ACC112 (cell line): ENCODE measurements around the gene FAM241B.

Source experiments
- H2AFZ ChIP-seq: fragments of 200-600 bp; sonication (generic); one replicate; pipeline ENCODE4 v1.6.0; 2017; ENCODE audit warnings: antibody characterized with exemption, low read length; ENCODE audit not compliant: unreplicated experiment
- H3K27ac ChIP-seq: fragments of 200-600 bp; sonication (generic); 2 replicates; pipeline ENCODE4 v1.5.1; 2014; ENCODE audit warnings: low read depth, mild to moderate bottlenecking, antibody characterized with exemption, low read length, moderate library complexity
- H3K27me3 ChIP-seq: fragments of 200-600 bp; sonication (generic); 2 replicates; pipeline ENCODE4 v1.6.1; 2014; ENCODE audit warnings: mild to moderate bottlenecking, antibody characterized with exemption, low read length, moderate library complexity, mixed read lengths; ENCODE audit not compliant: insufficient read depth
- H3K36me3 ChIP-seq: fragments of 200-600 bp; sonication (generic); 2 replicates; pipeline ENCODE4 v1.6.1; 2016; ENCODE audit warnings: mild to moderate bottlenecking, antibody characterized with exemption, low read length, moderate library complexity, mixed read lengths; ENCODE audit not compliant: insufficient read depth
- H3K4me1 ChIP-seq: fragments of 200-600 bp; sonication (generic); one replicate; pipeline ENCODE4 v1.6.1; 2016; ENCODE audit warnings: low read length, mixed read lengths; ENCODE audit not compliant: insufficient read depth, unreplicated experiment, control insufficient read depth
- H3K4me3 ChIP-seq: fragments of 200-600 bp; sonication (generic); 2 replicates; pipeline ENCODE4 v1.5.1; 2014; ENCODE audit warnings: mild to moderate bottlenecking, low read depth, low read length
- H3K79me2 ChIP-seq: fragments of 200-600 bp; sonication (generic); one replicate; pipeline ENCODE4 v1.6.0; 2016; ENCODE audit warnings: low read length; ENCODE audit not compliant: control insufficient read depth, unreplicated experiment, insufficient read depth

FAM241B gene

GRCh38 chr10:69634759-69635425 lies 4.8 kb downstream of the FAM241B start:
- no peak overlapping the region for H2AFZ ChIP-seq
- no peaks in the 10 kb centered on the region for H3K4me1 ChIP-seq
- peaks cover 8% of the 10 kb centered on the region; the same call in 1 of the 2 replicates for H3K27me3 ChIP-seq
- no peak overlapping the region for H3K4me3 ChIP-seq
- H3K79me2 ChIP-seq, result no peaks in the 10 kb centered on the region
- H3K36me3 ChIP-seq, result no peaks in the 10 kb centered on the region
- H3K27ac ChIP-seq, result no peak overlapping the region

DNA sequence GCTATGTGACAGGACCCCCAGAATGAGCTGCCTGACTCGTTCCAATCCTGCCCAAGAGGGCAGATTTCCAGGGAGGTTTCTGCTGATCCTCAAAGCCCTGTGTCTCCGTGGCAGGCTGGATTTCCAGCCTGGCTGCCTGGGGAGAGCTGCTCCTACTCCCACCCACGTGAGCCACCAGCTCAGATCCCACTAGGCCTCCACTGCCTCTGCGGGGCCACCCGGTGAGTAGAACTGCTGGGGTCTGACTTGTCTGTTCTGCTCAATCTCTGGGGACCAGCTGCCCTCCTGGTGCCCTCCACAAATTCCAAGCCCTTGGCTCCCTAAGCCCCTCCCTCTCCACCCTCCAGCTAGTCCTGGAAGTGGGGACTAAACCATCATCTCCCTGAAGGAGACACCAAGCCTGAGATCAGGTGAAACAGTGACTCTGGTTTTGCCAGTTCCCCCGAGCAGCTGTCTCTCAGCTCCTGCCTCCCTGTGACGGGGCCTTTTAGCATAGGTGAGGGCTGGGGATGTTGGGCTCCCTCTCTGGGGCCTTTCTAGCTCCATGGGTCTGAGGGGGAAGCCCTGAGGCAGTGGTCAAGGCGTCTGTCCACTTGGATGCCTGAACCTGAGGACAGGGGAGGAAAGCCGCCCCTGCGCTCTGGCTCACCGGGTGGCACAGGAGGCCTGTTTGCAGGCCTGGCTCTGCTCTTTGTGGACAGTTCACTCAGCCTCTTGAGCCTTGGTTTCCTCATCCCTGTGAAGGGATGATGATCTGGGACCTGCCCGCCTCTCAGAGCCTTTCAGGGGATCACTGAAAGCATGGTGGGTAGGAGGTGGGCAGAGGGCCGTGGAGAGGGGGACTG lies 5.6 kb downstream of the FAM241B start:
- no peak overlapping the region for H2AFZ ChIP-seq
- no peaks in the 10 kb centered on the region for H3K79me2 ChIP-seq
- H3K36me3 ChIP-seq, result no peaks in the 10 kb centered on the region
- H3K4me1 ChIP-seq, result no peaks in the 10 kb centered on the region
- no peak overlapping the region for H3K4me3 ChIP-seq
- no peak overlapping the region for H3K27ac ChIP-seq
- peaks cover 2% of the 10 kb centered on the region; the same call in 1 of the 2 replicates for H3K27me3 ChIP-seq

DNA sequence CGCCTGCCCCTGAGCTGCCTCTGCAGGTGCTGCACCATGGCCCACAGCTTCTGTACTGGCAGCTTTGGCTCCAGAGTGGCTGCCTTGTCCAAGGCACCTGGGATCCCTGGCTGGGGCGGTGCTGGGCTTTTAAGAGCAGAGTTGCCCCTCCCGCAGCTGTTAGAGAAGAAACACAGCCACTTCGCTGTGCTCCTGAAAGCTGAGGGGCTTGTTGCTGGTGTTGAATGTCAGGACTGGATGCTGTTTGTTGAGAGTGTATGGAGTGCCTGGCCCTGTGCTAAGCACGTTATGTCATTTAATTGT lies 6.2 kb downstream of the FAM241B start:
- Histone ChIP-seq H3K36me3 (no peaks in the 10 kb centered on the region), H3K79me2 (no peaks in the 10 kb centered on the region), H3K27me3 (no peaks in the 10 kb centered on the region), H2AFZ (no peak overlapping the region), H3K4me3 (no peak overlapping the region), H3K27ac (no peak overlapping the region), H3K4me1 (no peaks in the 10 kb centered on the region)

GRCh38 chr10:69636626-69637605 lies 6.9 kb downstream of the FAM241B start:
- no peaks in the 10 kb centered on the region; the same call in 1 of the 2 replicates for H3K27me3 ChIP-seq

DNA sequence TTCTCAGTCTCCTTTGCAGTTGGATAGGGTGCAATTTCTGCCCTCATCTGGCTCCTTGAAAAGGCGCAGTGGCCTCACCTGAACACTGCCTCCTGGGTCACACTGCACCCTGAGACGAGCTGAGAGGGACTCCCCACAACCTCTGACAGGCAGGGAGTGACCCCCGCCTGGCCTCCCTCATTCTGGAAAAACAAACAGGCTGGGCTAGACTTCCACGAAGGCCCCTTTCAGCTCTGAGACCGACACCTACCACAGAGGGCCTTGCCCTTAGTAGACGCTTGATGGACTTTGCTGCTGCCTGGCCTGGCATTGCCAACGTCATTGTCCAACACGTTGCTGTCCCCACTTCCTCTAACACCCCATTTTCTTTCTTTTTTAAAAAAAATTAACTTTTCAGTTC lies 8.6 kb downstream of the FAM241B start:
- Histone ChIP-seq H3K27me3 (peaks cover 11% of the 10 kb centered on the region), H3K79me2 (no peaks in the 10 kb centered on the region), H3K27ac (no peak overlapping the region), H3K36me3 (no peaks in the 10 kb centered on the region), H3K4me1 (no peaks in the 10 kb centered on the region), H2AFZ (no peak overlapping the region), H3K4me3 (no peak overlapping the region)

More at GRCh38 chr10:69636626-69637605, 6.9 kb downstream of the FAM241B start:
- H3K4me1 ChIP-seq, result no peaks in the 10 kb centered on the region
- H3K36me3 ChIP-seq, result no peaks in the 10 kb centered on the region
- no peaks in the 10 kb centered on the region for H3K79me2 ChIP-seq
- no peak overlapping the region for H3K4me3 ChIP-seq
- H3K27ac ChIP-seq, result no peak overlapping the region
- no peak overlapping the region for H2AFZ ChIP-seq

- H3K4me3 ChIP-seq, result no peak overlapping the region
- H3K27me3 ChIP-seq, result peaks cover 14% of the 10 kb centered on the region
- no peak overlapping the region for H3K27ac ChIP-seq
- no peak overlapping the region for H2AFZ ChIP-seq
- H3K79me2 ChIP-seq, result no peaks in the 10 kb centered on the region
- H3K36me3 ChIP-seq, result no peaks in the 10 kb centered on the region
- H3K4me1 ChIP-seq, result no peaks in the 10 kb centered on the region
Measured at GRCh38 chr10:69639291-69640195, 9.5 kb downstream of the FAM241B start.

- H3K4me1 ChIP-seq, result no peaks in the 10 kb centered on the region
- no peak overlapping the region for H3K27ac ChIP-seq
- peaks cover 14% of the 10 kb centered on the region for H3K27me3 ChIP-seq
- no peaks in the 10 kb centered on the region for H3K36me3 ChIP-seq
- H3K79me2 ChIP-seq, result no peaks in the 10 kb centered on the region
- no peak overlapping the region for H3K4me3 ChIP-seq
- H2AFZ ChIP-seq, result no peak overlapping the region
Measured at GRCh38 chr10:69640196-69640980, 10.3 kb downstream of the FAM241B start.

- Histone ChIP-seq H3K36me3 (no peaks in the 10 kb centered on the region), H2AFZ (no peak overlapping the region), H3K4me3 (no peak overlapping the region), H3K4me1 (no peaks in the 10 kb centered on the region), H3K27me3 (peaks cover 14% of the 10 kb centered on the region), H3K27ac (no peak overlapping the region), H3K79me2 (no peaks in the 10 kb centered on the region)
Measured at GRCh38 chr10:69641261-69641980, 11.4 kb downstream of the FAM241B start.

- H3K4me1 ChIP-seq, result no peaks in the 10 kb centered on the region
- H3K27me3 ChIP-seq, result peaks cover 14% of the 10 kb centered on the region
- no peak overlapping the region for H3K27ac ChIP-seq
- no peaks in the 10 kb centered on the region for H3K36me3 ChIP-seq
- H2AFZ ChIP-seq, result no peak overlapping the region
- no peak overlapping the region for H3K4me3 ChIP-seq
- no peaks in the 10 kb centered on the region for H3K79me2 ChIP-seq
Measured at GRCh38 chr10:69642747-69643146, 12.7 kb downstream of the FAM241B start.
